ENCODE results near the gene SLC25A38.
"Not testable (repeated sequence)": the region's sequence is repeated elsewhere in the genome, so short reads cannot be mapped to it uniquely, and the experiment has no call there.

The SLC25A38 gene

GRCh38 chr3:39383045-39383880, at the start of gene SLC25A38:
TSS of gene SLC25A38 (plus strand) at chr3:39383370. CDS start at chr3:39383725, 355 bp downstream.
- DNase-seq = no peak

- no peak for DNase-seq
These were observed 49.6 kb upstream of the SLC25A38 start for GRCh38 chr3:39333607-39334006.

GRCh38 chr3:39334205-39334604, 49.0 kb upstream of the SLC25A38 start:
- no peak for DNase-seq

- no peak for DNase-seq
These were observed 45.0 kb upstream of the SLC25A38 start for GRCh38 chr3:39338201-39338600.

GRCh38 chr3:39339086-39339485, 44.1 kb upstream of the SLC25A38 start:
- no peak for DNase-seq

- DNase-seq = no peak
These were observed 40.0 kb upstream of the SLC25A38 start for GRCh38 chr3:39343076-39343717.

GRCh38 chr3:39343760-39344159, 39.4 kb upstream of the SLC25A38 start:
- no peak for DNase-seq

- DNase-seq = no peak
These were observed 38.3 kb upstream of the SLC25A38 start for GRCh38 chr3:39344746-39345344.

- DNase-seq = no peak
These were observed 36.2 kb upstream of the SLC25A38 start for GRCh38 chr3:39346785-39347585.

- DNase-seq = no peak
These were observed 35.6 kb upstream of the SLC25A38 start for GRCh38 chr3:39347586-39347876.

GRCh38 chr3:39349080-39349479, 34.1 kb upstream of the SLC25A38 start:
- no peak for DNase-seq

- no peak for DNase-seq
These were observed 32.5 kb upstream of the SLC25A38 start for GRCh38 chr3:39350714-39351113.

GRCh38 chr3:39351134-39351533, 32.0 kb upstream of the SLC25A38 start:
- DNase-seq = not testable (repeated sequence)

- not testable (repeated sequence) for DNase-seq
These were observed 29.8 kb upstream of the SLC25A38 start for GRCh38 chr3:39353168-39353927.

- no peak for DNase-seq
These were observed 24.8 kb upstream of the SLC25A38 start for GRCh38 chr3:39358333-39358732.

GRCh38 chr3:39361252-39361927, 21.8 kb upstream of the SLC25A38 start:
- no peak for DNase-seq

- no peak for DNase-seq
These were observed 21.0 kb upstream of the SLC25A38 start for GRCh38 chr3:39362192-39362591.

- no peak for DNase-seq
These were observed 20.4 kb upstream of the SLC25A38 start for GRCh38 chr3:39362812-39363211.

- not testable (repeated sequence) for DNase-seq
These were observed 12.7 kb upstream of the SLC25A38 start for GRCh38 chr3:39370450-39370849.

- DNase-seq = no peak
These were observed 10.3 kb upstream of the SLC25A38 start for GRCh38 chr3:39372833-39373232.

- no peak for DNase-seq
These were observed 6.1 kb upstream of the SLC25A38 start for GRCh38 chr3:39376959-39377634.

All from NCI-H526 (cell line).